LNCaP clone FGC (cell line): Measurements from ENCODE around the gene MAP3K13.
A peak's percentile ranks its signal among the peaks of the same experiment; 100 is the strongest.

Experiments used
- DNase-seq: peaks from one replicate; pipeline ENCODE4 v3.0.0-alpha.2; 2011; ENCODE audit warnings: low read depth
- H3K4me3 ChIP-seq: 2 replicates; pipeline ENCODE4 v1.5.1; 2011; ENCODE audit warnings: mild to moderate bottlenecking, low read depth, low read length, control low read depth
- CTCF ChIP-seq: IDR thresholded peaks from 2 replicates; pipeline ENCODE4 v1.5.1; 2012; ENCODE audit warnings: mild to moderate bottlenecking; ENCODE audit not compliant: control insufficient read depth, insufficient read depth; ENCODE audit errors: extremely low read depth

Gene MAP3K13

GRCh38 chr3:185362850-185363661 is at the start of gene MAP3K13:
Gene MAP3K13 (plus strand): TSS chr3:185363136. CDS start chr3:185428582, 65,446 bp downstream.
- peak; percentile 97 for DNase-seq
- no peak for TF ChIP-seq CTCF
- peak within 1 kb of the TSS; percentile 71 for H3K4me3 ChIP-seq

- TF ChIP-seq CTCF, result no peak
- DNase-seq, result no peak
- no peak overlapping the region for H3K4me3 ChIP-seq
Observed at GRCh38 chr3:185313693-185314246, 49.2 kb upstream of the MAP3K13 start.

- H3K4me3 ChIP-seq, result no peak overlapping the region
- DNase-seq, result no peak
- TF ChIP-seq CTCF, result no peak
Observed at GRCh38 chr3:185316740-185317412, 46.1 kb upstream of the MAP3K13 start.

- TF ChIP-seq CTCF, result no peak
- no peak overlapping the region for H3K4me3 ChIP-seq
- DNase-seq, result no peak
Observed at GRCh38 chr3:185317674-185318073, 45.3 kb upstream of the MAP3K13 start.

GRCh38 chr3:185318141-185318540 is 44.8 kb upstream of the MAP3K13 start:
- no peak overlapping the region for H3K4me3 ChIP-seq
- TF ChIP-seq CTCF, result no peak
- DNase-seq, result no peak

- no peak for TF ChIP-seq CTCF
- H3K4me3 ChIP-seq, result no peak overlapping the region
- no peak for DNase-seq
Observed at GRCh38 chr3:185319801-185320200, 43.1 kb upstream of the MAP3K13 start.

GRCh38 chr3:185320949-185321348 is 42.0 kb upstream of the MAP3K13 start:
- no peak for DNase-seq
- TF ChIP-seq CTCF, result no peak
- no peak overlapping the region for H3K4me3 ChIP-seq
